HG03354 (cell line): Measurements from ENCODE around the gene VPS35L.
A peak's percentile ranks its signal among the peaks of the same experiment; 100 is the strongest.
"Not testable (repeated sequence)": the region's sequence is repeated elsewhere in the genome, so short reads cannot be mapped to it uniquely, and the experiment has no call there.

ENCODE experiments used
- ATAC-seq: cut with Tn5 transposase; IDR thresholded peaks from one replicate; pipeline ENCODE4 v1.9.1; 2021; ENCODE audit warnings: mild to moderate bottlenecking; ENCODE audit not compliant: unreplicated experiment, poor library complexity, severe bottlenecking

The VPS35L gene

DNA sequence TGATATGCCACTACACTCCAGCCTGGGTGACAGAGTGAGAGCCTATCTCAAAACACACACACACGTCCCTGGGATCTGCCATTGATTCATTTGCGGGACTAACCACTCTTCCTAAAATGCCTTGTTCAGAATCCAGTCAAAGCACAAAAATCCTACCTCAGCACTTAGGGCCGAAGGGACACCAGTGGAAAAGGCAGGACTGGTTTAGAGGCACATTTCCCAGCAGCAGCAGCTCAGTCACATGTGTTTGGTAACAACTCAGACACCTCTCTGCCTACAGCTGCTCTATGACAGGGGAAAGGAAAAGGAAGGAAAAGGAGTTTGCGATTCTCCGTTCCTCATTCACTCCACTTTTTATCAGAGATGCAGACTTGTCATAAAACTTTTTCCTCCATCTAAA lies 150.3 kb downstream of the VPS35L start:
- ATAC-seq = no peak

DNA sequence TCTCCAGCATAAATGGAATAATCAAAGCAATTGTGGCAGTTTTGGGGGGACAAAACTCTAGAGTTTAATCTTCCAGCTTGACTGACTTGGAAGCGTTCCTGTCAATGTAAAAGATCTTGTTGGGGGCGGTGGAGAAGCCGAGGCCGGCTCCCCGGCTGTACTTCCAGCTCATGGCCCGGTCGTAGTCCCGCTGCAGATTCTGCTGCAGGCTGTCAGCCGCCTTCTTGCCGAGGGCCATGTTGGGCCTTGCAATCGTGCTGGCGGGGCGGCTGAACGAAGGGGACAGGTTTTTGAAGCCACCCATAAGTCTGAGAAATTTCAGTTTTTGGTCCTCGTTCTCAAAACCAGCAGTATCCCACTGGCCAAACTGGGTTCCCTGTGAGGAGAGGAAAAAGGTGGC lies 151.3 kb downstream of the VPS35L start:
- ATAC-seq = no peak

DNA sequence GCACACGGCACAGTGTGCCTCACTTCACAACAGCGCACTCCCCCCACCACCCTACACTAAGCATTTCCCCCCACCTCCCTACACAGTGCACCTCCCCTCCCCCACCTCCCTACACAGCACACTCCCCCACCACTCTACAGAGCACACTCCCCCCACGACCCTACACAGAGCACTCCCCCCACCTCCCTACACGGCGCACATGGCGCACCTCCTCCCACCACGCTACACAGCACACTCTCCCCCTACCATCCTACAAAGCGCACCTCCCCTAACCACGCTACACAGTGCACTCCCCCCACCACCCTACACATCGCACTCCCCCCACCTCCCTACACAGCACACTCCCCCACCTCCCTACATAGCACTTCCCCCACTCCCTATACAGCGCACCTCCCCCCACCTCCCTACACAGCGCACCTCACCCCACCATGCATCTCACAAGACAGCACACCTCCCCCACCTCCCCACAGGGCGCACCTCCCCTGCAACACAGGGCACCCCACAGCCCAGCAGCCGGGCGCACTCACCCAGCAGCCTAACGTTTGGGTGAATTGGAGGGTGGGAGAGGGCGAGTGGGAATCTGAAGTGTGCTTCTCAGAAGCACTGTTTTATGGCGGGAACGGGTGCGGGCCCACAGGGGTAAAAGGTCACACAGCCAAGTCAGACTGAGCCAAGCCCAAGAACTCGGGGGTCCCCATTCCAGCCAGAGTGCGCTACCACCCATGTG lies 152.2 kb downstream of the VPS35L start:
- ATAC-seq = no peak

DNA sequence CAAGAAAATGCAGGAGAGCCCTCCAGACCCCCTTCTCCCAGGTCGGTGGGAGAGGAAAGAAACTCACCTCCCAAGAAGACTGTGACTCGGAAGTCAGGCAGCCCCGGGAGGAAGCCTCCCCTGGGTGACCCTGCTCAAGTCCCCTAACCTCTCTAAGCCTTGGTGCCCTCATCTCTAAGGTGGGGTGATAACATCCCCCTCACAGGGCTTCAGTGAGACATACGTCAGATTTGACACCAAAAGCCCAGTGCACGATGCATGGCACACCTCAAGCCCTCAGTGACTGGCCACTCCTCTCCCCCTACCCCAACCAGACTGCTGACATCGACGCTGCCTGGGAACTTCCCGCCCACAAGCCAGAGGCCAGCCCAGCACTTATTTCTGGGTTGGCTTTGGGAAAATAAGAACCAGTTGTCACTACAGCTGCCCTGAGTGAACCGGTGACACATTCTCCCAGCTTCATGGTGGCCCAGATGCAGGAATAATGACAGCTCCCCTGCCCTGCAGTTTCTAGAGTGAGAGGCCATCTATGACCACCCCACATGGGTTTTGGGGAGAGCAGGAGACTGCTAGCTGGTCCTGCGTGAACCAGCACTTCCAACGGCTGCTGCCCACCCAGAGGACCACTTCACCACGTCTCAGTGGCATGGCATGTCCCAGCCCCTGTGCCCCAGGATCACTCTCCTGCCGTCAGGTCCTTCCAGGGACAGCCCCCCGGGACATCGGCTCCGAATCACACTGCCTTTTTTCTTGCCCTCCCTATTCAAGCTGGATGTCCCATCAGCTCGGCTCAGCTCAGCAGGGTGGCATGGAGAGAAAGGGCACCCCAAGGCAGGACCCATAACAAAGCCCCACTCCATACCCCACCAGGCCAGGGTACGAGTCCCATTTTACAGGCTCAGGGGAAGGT lies 153.0 kb downstream of the VPS35L start:
- ATAC-seq = no peak

DNA sequence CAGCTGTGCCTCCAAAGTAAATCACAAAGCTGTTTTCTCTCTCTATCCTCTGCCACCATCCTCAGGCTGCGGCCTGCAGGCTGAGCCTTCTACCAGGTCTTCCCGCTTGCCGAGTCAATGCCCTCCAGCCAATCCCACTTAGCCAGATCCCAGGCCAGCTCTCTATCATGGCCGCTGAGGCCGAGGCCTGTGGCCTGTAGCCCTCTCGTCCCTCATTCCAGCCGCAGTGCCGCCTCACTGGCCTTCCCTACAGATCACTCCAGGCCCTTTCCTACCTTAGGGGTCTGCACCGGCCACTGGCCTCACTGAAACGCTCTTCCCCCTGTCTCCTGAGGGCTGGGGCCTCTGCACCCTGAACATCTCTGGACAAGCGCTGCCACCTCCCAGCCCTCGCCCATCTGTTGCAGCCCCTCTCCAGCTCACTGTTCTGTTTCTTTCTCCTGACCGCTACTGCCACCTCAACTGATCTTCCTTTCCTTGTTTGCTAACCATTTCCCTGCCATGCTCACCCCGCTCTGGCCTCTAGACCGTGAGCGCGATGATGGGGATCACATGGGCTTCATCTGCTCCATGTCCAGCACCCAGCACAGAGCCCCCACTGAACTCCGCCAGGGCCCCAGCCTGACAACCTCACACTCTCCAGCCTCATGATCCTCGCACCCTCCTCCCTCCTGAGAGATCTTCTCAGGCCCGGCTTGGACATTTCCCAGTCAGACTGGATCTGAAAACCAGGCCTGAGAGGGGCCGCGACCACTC lies 154.1 kb downstream of the VPS35L start:
- no peak for ATAC-seq

DNA sequence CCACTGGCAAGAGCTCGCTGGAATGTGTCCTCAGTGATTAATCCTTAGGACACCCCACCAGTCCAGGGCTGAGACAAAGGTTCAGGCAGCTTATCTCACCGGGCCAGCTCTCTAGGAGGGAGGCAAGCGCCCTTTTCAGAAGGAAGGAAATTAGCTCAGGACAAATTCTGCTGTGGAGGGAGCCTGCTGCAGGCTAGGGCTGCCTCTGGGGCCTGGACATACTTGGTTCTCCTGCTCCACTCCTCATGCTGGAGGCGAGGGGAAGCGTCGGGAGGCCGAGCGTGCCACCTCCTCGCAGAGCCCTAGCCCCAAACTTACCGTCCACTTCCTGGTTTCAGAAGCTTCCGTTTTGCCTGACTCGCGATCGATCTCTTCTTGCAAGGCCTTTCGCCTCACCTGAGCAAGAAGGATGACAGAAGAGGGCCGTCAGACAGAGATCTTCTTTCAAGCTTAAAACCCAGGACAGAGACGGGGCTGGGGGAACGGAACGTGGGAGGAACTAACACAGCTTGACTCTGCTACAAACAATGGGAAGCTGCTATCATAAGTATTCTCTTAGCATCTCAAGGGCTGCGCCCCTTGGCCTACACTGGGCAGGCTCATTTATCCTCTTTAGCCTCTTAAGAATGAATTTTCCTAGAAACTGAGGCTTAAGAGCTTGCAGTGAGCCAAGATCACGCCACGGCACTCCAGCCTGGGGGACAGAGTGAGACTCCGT lies 154.8 kb downstream of the VPS35L start:
- ATAC-seq = no peak

DNA sequence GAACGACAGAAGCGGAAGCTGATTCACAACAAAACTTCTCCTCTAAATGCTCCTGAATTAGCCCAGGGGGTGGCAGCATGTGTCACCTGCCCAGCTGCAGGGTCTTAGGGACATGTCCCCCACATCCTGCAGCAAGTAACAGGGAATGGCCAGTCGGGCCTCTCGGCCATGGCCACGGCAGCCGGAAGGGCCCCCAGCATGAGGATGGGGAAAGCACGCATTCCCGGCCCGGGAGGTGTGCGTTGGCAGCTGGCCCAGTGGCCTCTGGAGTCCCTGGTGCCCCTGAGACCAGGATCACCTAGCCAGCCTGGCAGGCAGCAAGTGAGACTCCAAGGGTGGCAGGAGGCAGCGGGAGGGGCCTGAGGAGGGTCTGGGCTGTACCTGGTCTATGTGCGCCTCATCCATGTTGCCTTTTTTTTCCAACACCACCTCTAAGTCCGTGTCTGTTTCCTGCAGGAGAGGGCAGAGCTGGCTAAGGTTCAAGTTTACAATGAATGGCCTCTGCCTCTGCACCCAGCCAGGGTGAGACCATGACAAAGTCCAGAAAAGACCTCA lies 155.6 kb downstream of the VPS35L start:
- no peak for ATAC-seq

DNA sequence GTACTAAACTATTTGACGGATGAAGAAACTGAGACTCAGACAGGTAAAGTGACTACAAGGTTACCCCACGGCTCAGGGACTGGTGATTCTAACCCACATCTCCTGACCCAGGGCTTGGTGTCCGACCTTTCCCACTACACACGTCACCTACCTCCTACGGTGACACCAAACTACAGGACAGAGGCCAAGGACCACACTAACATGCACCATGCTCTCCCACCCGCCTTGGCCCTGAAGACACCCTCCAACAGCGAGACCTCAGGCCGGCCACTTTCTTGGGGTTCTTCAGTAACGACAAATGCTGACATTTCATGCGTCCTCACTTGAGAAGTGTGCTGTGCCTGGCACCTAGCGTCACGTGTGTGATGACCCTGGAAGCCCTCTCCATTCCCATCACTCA lies 156.1 kb downstream of the VPS35L start:
- no peak for ATAC-seq

DNA sequence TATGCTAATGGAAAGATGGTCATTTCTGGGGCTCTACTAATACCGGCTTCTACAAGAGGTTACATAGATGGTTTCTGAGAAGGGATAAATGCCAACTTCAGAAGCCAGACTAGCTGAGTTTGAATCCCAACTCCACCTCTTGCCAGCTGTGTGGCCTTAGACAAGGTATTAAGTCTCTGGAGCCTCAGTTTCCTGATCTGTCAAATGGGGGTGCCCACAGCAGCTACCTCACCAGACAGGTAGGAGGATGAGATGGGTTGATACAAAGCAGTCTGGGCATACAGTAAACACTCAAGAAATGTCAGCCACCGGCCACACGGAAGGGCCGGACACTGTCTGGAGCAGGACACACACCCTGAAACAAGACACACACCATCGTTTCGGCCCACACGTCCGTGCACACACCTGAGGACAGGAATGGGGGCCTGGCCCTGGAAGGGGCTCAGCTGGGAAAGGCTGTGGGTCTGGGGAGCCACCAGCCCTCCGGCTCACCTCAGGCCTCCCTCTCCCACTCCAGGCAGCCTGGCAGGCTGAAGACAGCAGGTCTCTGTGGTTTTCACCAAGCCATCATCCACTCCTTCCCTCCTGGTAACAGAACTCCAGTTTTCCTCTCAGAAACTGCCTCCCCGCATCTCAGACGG lies 157.0 kb downstream of the VPS35L start:
- ATAC-seq = no peak

DNA sequence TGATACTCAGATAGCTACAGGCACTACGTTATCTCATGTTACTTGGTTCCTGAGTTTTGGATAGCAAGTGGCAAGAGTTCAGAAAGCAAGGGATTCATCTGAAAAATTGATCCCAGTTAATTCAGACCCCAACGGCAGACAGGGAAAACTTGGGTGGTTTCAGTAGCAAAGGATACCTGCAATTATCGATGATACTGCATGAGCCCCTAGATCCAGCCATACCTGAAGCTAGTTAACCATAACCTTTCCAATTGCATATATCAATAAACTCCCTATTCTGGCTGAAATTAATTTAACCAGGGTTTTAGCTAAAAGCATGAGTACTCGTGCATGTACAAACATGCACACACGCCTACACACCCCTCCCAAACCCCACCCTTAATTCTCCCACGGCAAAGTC lies 158.2 kb downstream of the VPS35L start:
- ATAC-seq = no peak

DNA sequence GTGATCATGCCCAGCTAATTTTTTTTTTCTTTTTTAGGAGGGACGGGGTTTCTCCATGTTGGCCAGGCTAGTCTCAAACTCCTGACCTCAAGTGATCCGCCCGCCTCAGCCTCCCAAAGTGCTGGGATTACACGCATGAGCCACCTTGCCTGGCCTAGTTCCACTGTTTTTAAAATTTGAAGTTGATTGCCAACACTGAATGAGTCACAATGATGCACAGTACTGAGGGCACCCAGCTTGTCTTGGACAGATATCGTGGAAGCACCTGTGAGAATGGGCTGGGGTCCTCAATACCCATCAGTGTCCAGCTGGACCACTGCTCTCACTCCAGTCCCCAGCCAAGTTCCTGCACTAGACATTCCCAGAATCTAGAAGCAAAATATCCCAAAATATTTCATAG lies 160.1 kb downstream of the VPS35L start:
- no peak for ATAC-seq

DNA sequence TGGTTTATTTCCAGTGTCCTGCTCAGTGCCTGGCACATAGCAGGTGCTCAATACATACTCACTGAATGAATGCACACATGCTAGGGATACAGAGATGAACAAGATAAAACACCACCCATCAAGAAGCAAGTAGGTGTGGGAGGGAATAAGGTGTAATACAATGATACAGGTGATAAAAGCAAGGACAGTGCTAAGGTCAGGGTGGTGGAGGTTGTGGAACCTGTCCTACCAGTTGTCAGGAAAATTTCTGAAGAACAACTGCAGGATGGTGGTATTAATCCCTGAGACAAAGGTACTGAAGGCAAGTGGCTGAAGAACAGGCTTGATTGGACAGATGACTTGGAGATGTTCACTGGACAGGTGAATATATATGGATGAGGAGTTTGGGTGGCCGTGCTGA lies 160.7 kb downstream of the VPS35L start:
- ATAC-seq = no peak

DNA sequence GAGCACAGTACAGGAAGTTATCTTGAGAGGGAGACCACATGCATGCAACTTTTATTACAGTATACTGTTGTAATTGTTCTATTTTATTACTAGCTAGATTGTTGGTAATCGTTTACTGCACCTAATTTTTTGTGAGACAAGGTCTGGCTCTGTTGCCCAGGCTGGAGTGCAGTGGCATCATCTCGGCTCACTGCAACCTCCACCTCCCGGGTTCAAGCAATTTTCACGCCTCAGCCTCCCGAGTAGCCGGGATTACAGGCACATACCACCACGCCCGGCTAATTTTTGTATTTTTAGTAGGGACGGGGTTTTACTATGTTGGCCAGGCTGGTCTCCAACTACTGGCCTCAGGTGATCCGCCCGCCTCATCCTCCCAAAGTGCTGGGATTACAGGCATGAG lies 161.2 kb downstream of the VPS35L start:
- ATAC-seq = not testable (repeated sequence)

DNA sequence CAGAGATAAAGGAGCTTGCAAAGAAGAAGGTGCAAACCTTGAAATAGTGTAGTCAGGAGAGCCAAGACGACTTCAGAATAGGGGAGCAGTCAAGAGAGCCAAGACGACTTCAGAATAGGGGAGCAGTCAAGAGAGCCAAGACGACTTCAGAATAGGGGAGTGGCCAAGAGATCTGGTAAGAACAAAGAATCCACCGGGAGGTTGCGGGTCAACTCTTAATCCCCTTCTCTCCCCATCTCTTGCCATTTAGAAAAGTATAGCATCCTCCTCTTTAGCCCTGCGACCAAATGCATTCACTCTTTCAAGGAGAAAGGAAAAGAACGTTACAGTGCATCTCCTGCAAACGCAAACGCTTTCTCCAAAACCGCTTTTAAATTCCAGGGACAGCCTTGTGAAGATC lies 161.8 kb downstream of the VPS35L start:
- ATAC-seq = no peak

DNA sequence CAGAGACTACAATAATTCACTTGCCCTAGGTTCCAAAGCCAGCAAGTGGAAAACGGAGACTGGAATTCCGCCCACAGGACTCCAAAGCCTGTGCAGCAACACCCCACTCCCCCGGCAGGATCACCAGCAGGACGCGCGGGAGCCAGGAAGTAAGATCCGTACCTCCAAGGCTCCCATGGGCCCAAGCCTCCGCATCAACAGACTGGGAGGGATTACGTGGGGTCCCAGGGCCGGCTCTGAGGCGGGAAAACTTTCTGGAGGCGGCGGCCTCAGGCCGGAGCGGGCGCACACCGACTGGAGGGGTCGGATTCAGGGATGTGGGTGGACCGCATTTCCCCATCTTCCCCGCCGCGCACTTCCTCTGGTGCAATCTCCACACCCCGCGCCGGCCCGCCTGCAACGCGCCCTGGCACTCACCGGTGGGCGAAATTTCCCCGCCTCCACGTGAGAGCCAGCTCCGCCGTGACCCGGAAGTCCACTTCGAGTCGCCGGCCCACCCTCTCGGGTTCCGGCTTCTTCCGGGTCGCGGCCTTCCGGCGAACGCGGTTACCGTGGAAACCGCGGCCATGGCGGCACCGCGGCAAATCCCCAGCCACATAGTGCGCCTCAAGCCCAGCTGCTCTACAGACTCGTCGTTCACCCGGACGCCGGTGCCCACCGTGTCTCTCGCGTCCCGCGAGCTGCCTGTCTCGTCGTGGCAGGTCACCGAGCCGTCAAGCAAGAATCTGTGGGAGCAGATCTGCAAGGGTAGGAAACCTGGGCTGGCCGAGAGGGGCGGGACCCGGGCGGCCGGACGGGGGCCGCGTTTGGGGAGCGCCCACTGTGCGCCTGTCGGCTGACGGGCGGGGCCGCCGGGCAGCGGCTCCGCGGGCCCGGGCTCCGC lies 162.5 kb downstream of the VPS35L start, which contains the start of the genes IQCK and KNOP1:
IQCK (plus strand) TSS at position 531 of the 883 bp plus-strand sequence; CDS start at position 567, 36 bp downstream.
KNOP1 (minus strand) TSS at position 487 of the 883 bp plus-strand sequence. CDS start 3,192 bp downstream, outside the sequence.
- peak; percentile 96 for ATAC-seq

DNA sequence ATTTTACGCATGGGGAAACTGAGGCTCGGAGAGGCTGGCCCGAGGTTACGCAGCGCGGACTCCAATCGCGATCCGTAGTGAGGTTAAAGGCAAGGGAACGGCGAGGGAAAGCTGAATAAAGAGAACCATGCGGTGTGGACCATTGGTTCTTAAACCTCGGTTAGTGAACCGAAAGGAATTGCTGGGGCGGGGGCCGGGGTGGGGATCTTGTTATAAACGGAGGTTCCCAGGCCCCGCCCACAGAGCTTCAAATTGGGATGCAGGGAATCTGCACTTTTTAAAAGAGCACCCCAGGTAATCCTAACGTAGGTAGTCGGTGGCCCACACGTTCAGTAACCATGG lies 163.1 kb downstream of the VPS35L start:
- no peak for ATAC-seq

DNA sequence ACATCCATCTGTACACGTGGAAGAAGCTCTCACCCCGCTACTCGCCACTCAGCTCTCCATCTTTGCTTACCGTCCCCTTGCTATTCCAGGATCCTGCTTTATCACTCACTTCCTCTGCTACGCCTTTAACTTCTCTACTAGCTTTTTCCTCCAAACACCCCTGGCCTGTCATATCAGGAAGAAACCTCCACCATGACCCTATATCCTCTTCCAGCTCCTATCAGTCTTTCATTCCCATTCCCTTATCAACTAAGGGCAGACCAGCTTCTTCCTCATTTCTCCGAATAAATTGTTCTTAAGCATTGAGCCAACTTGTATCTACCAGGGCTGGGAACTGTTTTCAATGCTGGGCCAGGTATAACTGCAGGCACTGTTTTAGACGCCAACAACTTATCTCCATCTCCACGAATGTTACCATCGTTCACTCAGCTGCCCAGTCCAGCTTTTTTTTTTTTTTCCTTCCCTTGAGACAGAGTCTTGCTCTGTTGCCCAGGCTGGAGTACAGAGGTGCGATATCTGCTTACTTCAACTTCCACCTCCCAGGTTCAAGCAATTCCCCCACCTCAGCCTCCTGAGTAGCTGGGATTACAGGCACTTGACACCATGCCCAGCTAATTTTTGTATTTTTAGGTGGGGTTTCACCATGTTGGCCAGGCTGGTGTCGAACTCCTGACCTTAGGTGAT lies 166.9 kb downstream of the VPS35L start:
- no peak for ATAC-seq
